ENCODE data around the gene HLA-G. TPM values are rescaled to one million over a fixed set of nuclear protein-coding genes. Genes with fewer than 3 reads are reported as not detected.
"Not testable (repeated sequence)": the region's sequence is repeated elsewhere in the genome, so short reads cannot be mapped to it uniquely, and the experiment has no call there.

The HLA-G gene
- total RNA-seq, 2 experiments from 2014 or later = 2.7 to 2.9 TPM

DNA sequence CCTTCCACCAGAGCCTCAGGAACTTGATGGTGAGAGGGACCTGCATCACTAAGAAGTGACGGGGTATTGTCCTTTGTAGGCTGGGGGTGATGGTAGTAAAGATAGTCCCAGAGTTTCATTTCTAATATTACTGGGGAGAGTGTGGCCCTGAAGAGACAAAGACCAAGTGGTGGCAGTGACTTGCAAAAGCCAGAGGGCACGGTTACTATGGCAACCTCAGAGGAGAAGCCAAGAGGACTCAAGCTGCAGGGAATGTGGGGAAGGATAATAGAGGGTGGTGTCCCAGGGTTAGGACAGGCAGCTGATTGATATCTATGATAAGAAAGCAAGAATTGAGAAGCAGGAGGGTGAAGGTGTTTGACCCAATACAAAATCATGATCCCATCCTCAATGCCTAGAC is 42.5 kb downstream of the HLA-G start:
- H3K9me3 Mint-ChIP-seq = no peaks in the 10 kb centered on the region
- H3K27me3 Mint-ChIP-seq = peaks cover 23% of the 10 kb centered on the region
- DNase-seq = peak in 1 of 14 experiments; percentile 6
- H3K36me3 ChIP-seq (ENCODE audit: insufficient read depth, low read length) = no peaks in the 10 kb centered on the region
- no peaks in the 10 kb centered on the region for H3K4me1 Mint-ChIP-seq (ENCODE audit: low read depth)
- no peak for ATAC-seq (ENCODE audit: poor library complexity)
- H3K27ac Mint-ChIP-seq = no peak overlapping the region
- H3K27ac ChIP-seq (ENCODE audit: low read depth in 1 of 2, low read length in 2 of 2) = no peak overlapping the region
- H3K9me3 ChIP-seq (ENCODE audit: control insufficient read depth in 1 of 2, insufficient read depth in 1 of 2, low read length in 2 of 2) = no peaks in the 10 kb centered on the region
- no peak overlapping the region for H3K4me3 ChIP-seq (ENCODE audit: low read length)
- TF ChIP-seq, protein P1, sequence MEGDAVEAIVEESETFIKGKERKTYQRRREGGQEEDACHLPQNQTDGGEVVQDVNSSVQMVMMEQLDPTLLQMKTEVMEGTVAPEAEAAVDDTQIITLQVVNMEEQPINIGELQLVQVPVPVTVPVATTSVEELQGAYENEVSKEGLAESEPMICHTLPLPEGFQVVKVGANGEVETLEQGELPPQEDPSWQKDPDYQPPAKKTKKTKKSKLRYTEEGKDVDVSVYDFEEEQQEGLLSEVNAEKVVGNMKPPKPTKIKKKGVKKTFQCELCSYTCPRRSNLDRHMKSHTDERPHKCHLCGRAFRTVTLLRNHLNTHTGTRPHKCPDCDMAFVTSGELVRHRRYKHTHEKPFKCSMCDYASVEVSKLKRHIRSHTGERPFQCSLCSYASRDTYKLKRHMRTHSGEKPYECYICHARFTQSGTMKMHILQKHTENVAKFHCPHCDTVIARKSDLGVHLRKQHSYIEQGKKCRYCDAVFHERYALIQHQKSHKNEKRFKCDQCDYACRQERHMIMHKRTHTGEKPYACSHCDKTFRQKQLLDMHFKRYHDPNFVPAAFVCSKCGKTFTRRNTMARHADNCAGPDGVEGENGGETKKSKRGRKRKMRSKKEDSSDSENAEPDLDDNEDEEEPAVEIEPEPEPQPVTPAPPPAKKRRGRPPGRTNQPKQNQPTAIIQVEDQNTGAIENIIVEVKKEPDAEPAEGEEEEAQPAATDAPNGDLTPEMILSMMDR (IDR thresholded peaks at IDR 0.05) = no peak
- CTCF ChIA-PET = no interaction called here
- intact Hi-C loops (cut with DNase I, micrococcal nuclease) = loop anchor here in 1 of 2 experiments (5.0 kb wide), 1 partner anchor 37 kb away; no protein-coding TSS in a partner anchor
- peaks cover 3 to 6% of the 10 kb centered on the region in 2 experiments for H3K27me3 ChIP-seq (ENCODE audit: control insufficient read depth in 1 of 2, insufficient read depth in 2 of 2, low read length in 2 of 2)
- H3K36me3 Mint-ChIP-seq (ENCODE audit: low read depth) = peaks cover 3% of the 10 kb centered on the region
- H3K4me1 ChIP-seq (ENCODE audit: insufficient read depth, low read length) = no peaks in the 10 kb centered on the region
- no peak overlapping the region for H3K4me3 Mint-ChIP-seq
- POLR2A ChIA-PET = no interaction called here

DNA sequence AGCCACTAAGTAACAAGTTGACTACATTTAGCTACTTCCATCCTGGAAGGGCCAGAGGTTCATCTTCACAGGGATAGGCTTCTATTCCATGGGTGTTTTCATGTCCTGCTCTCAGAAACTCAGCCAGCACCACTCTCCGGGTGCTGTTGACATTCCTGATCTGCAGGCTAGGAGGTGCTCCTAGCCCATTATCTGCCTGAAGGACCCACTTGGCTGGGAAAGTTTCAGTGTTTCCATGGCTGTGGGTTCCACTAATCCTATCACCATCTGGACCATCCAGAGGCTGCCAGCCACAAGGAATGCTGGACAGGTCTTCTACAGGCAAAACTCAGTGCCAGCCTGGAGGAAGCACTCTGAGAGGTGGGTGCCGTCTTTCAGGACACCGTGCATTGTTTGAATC is 45.2 kb downstream of the HLA-G start:
- H3K4me3 Mint-ChIP-seq = no peak overlapping the region
- intact Hi-C loops (cut with DNase I, micrococcal nuclease) = loop anchor here in 1 of 2 experiments (5.0 kb wide), 1 partner anchor 35 kb away; no protein-coding TSS in a partner anchor
- TF ChIP-seq, protein P1 (IDR thresholded peaks at IDR 0.05) = no peak

DNA sequence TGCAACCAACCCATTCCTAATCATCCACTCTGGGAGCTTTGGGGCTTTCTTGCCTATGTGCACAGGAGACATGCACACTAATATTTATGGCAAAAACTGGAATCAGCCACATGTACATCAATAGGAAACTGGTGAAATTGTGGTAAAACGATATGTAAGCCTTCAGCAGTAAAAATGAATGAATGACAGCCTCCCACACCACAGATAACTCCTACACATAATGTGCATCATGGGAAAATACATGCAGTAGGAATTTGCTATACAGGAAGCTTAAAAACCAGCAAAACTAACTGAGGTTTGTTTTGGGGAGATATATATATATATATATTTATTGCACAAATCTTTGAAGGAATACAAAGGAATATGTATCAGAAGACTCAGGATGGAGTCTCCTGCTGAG is 47.6 kb downstream of the HLA-G start:
- DNase-seq (no peak), ATAC-seq (ENCODE audit: poor library complexity) (no peak)
- Mint-ChIP-seq H3K4me1 (ENCODE audit: low read depth) (no peaks in the 10 kb centered on the region), H3K9me3 (peaks cover 4% of the 10 kb centered on the region), H3K27me3 (no peaks in the 10 kb centered on the region), H3K27ac (no peak overlapping the region), H3K36me3 (ENCODE audit: low read depth) (peaks cover 25% of the 10 kb centered on the region), H3K4me3 (no peak overlapping the region)
- Histone ChIP-seq H3K9me3 (ENCODE audit: control insufficient read depth in 1 of 2, insufficient read depth in 1 of 2, low read length in 2 of 2) (no peaks in the 10 kb centered on the region), H3K36me3 (ENCODE audit: insufficient read depth, low read length) (no peaks in the 10 kb centered on the region), H3K4me1 (ENCODE audit: insufficient read depth, low read length) (no peaks in the 10 kb centered on the region), H3K27me3 (ENCODE audit: control insufficient read depth in 1 of 2, insufficient read depth in 2 of 2, low read length in 2 of 2) (no peaks in the 10 kb centered on the region), H3K27ac (ENCODE audit: low read depth in 1 of 2, low read length in 2 of 2) (no peak overlapping the region), H3K4me3 (ENCODE audit: low read length) (no peak overlapping the region)
- ChIA-PET POLR2A (no interaction called here), CTCF (no interaction called here)
- intact Hi-C loops (cut with DNase I, micrococcal nuclease) = no loop called here
- TF ChIP-seq, protein P1 (IDR thresholded peaks at IDR 0.05) = no peak

More for the DNA sequence above, 45.2 kb downstream of the HLA-G start:
- H3K27ac Mint-ChIP-seq = no peak overlapping the region
- DNase-seq (peak in 1 of 14 experiments; percentile 0), ATAC-seq (ENCODE audit: poor library complexity) (no peak)
- Histone ChIP-seq H3K27me3 (ENCODE audit: control insufficient read depth in 1 of 2, insufficient read depth in 2 of 2, low read length in 2 of 2) (no peaks in the 10 kb centered on the region), H3K36me3 (ENCODE audit: insufficient read depth, low read length) (no peaks in the 10 kb centered on the region), H3K4me1 (ENCODE audit: insufficient read depth, low read length) (no peaks in the 10 kb centered on the region), H3K9me3 (ENCODE audit: control insufficient read depth in 1 of 2, insufficient read depth in 1 of 2, low read length in 2 of 2) (no peaks in the 10 kb centered on the region), H3K4me3 (ENCODE audit: low read length) (no peak overlapping the region), H3K27ac (ENCODE audit: low read depth in 1 of 2, low read length in 2 of 2) (no peak overlapping the region)
- peaks cover 25% of the 10 kb centered on the region for H3K36me3 Mint-ChIP-seq (ENCODE audit: low read depth)
- H3K27me3 Mint-ChIP-seq = peaks cover 6% of the 10 kb centered on the region
- no peaks in the 10 kb centered on the region for H3K4me1 Mint-ChIP-seq (ENCODE audit: low read depth)
- peaks cover 4% of the 10 kb centered on the region for H3K9me3 Mint-ChIP-seq
- ChIA-PET CTCF (no interaction called here), POLR2A (no interaction called here)

DNA sequence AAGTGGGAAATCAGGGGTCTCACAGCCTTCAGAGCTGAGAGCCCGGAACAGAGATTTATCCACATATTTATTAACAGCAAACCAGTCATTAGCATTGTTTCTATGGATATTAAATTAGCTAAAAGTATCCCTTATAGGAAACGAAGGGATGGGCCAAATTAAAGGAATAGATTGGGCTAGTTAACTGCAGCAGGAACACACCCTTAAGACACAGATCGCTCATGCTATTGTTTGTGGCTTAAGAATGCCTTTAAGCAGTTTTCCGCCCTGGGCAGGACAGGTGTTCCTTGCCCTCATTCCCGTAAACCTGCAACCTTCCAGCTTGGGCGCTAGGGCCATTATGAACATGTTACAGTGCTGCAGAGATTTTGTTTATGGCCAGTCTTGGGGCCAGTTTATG is 48.1 kb downstream of the HLA-G start:
- peaks cover 25% of the 10 kb centered on the region for H3K36me3 Mint-ChIP-seq (ENCODE audit: low read depth)
- intact Hi-C loops (cut with DNase I, micrococcal nuclease); H3K4me3 ChIP-seq (ENCODE audit: low read length); CTCF ChIA-PET; H3K27ac ChIP-seq (ENCODE audit: low read depth in 1 of 2, low read length in 2 of 2); H3K4me1 ChIP-seq (ENCODE audit: insufficient read depth, low read length); DNase-seq; H3K4me3 Mint-ChIP-seq; ATAC-seq (ENCODE audit: poor library complexity); H3K27me3 Mint-ChIP-seq; H3K9me3 ChIP-seq (ENCODE audit: control insufficient read depth in 1 of 2, insufficient read depth in 1 of 2, low read length in 2 of 2); H3K27ac Mint-ChIP-seq; H3K9me3 Mint-ChIP-seq; H3K4me1 Mint-ChIP-seq (ENCODE audit: low read depth); H3K27me3 ChIP-seq (ENCODE audit: control insufficient read depth in 1 of 2, insufficient read depth in 2 of 2, low read length in 2 of 2); POLR2A ChIA-PET; H3K36me3 ChIP-seq (ENCODE audit: insufficient read depth, low read length): not testable (repeated sequence)
